LoVo (cell line): ENCODE results near the gene TMC4.

Experiments used
- DNase-seq: peaks from one replicate; pipeline ENCODE4 v3.0.0-alpha.2; 2016; ENCODE audit warnings: low spot score

TMC4 gene

GRCh38 chr19:54154603-54155345, 18.2 kb downstream of the TMC4 start:
- no peak for DNase-seq

- no peak for DNase-seq
Measured at GRCh38 chr19:54153731-54154326, 19.1 kb downstream of the TMC4 start.

- no peak for DNase-seq
Measured at GRCh38 chr19:54152878-54153524, 20.0 kb downstream of the TMC4 start.

- no peak for DNase-seq
Measured at GRCh38 chr19:54152267-54152666, 20.7 kb downstream of the TMC4 start.

- no peak for DNase-seq
Measured at GRCh38 chr19:54151362-54152035, 21.5 kb downstream of the TMC4 start.

- no peak for DNase-seq
Measured at GRCh38 chr19:54149021-54149812, 23.7 kb downstream of the TMC4 start.

GRCh38 chr19:54148158-54148557, 24.8 kb downstream of the TMC4 start:
- DNase-seq = no peak

GRCh38 chr19:54147676-54148075, 25.3 kb downstream of the TMC4 start:
- no peak for DNase-seq

GRCh38 chr19:54145541-54146158, 27.3 kb downstream of the TMC4 start:
- DNase-seq = no peak

GRCh38 chr19:54142166-54142780, 30.7 kb downstream of the TMC4 start:
- no peak for DNase-seq

GRCh38 chr19:54141356-54141755, 31.6 kb downstream of the TMC4 start:
- no peak for DNase-seq

- DNase-seq = no peak
Measured at GRCh38 chr19:54138489-54139256, 34.3 kb downstream of the TMC4 start.

GRCh38 chr19:54137699-54138488, 35.1 kb downstream of the TMC4 start, which contains the start of gene CNOT3:
Gene CNOT3 (plus strand): TSS chr19:54137762. CDS start chr19:54142979, 5,217 bp downstream.
- DNase-seq = no peak

- peak; percentile 100 for DNase-seq
Measured at GRCh38 chr19:54136864-54137698, 35.9 kb downstream of the TMC4 start.

- DNase-seq = no peak
Measured at GRCh38 chr19:54136086-54136863, 36.7 kb downstream of the TMC4 start.

GRCh38 chr19:54133957-54134590, 38.9 kb downstream of the TMC4 start:
- DNase-seq = no peak

GRCh38 chr19:54133312-54133956, 39.5 kb downstream of the TMC4 start:
- DNase-seq = no peak
